GM21367 (cell line): ENCODE results near the gene AFF4.
"Not testable (repeated sequence)": the region's sequence is repeated elsewhere in the genome, so short reads cannot be mapped to it uniquely, and the experiment has no call there.

Source experiments
- ATAC-seq: cut with Tn5 transposase; IDR thresholded peaks from one replicate; pipeline ENCODE4 v1.9.1; 2021; ENCODE audit not compliant: unreplicated experiment

Gene AFF4

DNA sequence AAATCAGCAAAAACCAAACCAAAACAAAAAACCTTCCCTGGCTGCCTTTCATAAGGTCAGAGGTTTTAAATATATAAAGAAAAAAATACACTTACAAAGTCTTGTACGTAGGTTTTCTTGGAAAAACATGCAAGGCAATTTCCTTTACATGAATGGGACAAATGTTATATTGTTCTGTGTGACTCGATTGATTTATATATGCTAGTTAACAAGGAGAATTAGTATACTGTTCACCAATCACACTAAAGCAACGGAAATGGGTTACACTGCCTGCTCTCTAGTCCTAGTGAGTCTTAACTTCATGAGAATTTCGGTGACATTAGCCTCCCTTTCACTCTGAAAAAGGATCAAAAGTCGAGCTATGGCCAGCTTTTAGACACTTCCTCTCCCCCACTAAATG, 102.7 kb downstream of the AFF4 start:
- no peak for ATAC-seq

DNA sequence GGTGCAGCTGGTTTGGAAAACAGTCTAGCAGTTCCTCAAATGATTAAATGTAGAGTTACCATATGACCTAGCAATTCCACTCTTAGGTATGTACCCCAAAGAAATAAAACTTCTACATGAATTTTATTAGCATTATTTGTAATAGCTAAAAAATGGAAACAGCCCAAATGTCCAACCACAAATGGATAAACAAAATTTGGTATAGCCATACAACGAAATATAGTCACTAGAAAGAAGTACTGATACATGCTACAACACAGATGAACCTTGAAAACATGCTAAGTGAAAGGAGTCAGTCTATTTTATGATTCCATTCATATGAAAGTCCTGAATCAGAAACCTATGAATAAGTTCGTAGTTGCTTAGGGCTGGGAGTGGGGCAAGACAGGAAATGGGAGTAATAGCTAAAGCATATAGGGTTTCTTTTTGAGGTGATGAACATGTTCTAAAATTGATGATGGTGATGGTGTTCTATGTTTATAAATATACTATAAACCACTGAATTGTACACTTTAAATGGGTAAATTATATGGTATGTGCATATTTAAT, 103.5 kb downstream of the AFF4 start:
- no peak for ATAC-seq

GRCh38 chr5:132856011-132856410, 107.4 kb downstream of the AFF4 start:
- ATAC-seq: no peak

DNA sequence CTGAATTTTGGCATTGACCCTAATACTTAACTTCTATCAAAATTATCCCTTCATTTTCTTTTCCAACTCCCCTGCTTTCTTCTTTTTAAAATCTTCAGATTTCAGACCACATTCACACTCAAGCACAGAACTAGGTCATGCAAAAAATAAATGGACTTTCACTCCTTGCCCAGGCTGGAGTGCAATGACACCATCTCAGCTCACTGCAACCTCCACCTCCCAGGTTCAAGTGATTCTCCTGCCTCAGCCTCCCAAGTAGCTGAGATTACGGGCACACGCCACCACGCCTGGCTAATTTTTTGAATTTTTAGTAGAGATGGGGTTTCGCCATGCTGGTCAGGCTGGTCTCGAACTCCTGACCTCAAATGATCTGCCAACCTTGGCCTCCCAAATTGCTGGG, 108.4 kb downstream of the AFF4 start:
- not testable (repeated sequence) for ATAC-seq

- no peak for ATAC-seq
Observed at GRCh38 chr5:132854301-132854700, 109.1 kb downstream of the AFF4 start.

DNA sequence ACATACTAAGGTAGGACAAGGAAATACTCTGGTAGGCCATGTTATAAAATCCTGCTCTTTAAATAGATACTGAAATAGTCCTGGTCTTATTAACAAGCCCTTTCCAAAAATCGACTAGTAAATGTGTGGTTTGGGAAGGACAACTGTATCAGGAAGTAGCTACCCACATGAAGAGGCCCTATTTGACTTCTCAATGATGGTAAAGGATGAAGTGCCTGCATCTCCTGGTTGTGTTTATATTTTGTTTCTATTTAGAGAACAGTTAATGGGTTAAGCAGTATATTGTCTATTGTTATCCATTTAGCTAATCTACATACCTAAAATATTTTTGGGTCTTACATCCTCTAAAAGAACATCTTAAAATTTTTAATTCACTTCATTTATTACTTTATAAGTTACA, 109.6 kb downstream of the AFF4 start:
- ATAC-seq: no peak

- ATAC-seq: no peak
Observed at GRCh38 chr5:132853323-132853722, 110.1 kb downstream of the AFF4 start.

GRCh38 chr5:132850066-132850465, 113.4 kb downstream of the AFF4 start:
- no peak for ATAC-seq

DNA sequence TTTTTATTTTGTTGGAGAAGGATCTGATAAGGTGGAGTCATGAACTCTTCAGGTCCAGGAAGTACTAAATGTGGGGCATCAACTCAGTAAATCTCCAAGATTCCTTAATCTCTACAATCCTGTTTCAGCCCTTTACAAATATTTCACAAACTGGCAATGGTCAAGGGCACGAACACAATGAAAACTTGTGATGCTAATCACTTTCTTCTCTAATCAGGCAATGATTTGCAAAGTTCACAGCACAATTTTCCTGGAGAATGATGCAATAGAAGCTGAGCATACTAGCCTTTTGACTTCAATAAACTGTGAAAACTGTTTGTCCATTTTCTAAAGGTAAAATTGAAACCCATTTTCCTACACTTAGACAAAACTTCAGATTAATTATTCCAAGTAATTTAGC, 114.1 kb downstream of the AFF4 start:
- no peak for ATAC-seq

DNA sequence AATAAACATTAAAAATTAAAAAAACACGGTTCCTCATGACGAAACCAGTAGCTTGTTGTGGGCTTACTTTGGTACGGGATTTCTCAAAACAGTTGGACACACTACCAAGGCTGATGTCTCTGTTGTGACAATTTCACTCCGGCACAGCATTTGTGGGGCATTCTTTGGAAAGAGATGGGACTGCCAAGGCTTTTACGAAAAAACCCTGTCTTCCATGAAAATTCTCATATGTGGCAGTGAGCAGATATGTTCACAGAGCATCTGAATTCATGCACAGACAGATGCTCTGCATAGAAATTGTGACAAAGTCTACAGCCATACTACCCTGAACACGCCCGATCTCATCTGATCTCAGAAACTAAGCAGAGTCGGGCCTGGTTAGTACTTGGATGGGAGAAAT, 115.2 kb downstream of the AFF4 start:
- ATAC-seq: no peak

- no peak for ATAC-seq
Observed at GRCh38 chr5:132841305-132841704, 122.1 kb downstream of the AFF4 start.

GRCh38 chr5:132840896-132841295, 122.5 kb downstream of the AFF4 start:
- ATAC-seq: no peak

GRCh38 chr5:132840313-132840712, 123.1 kb downstream of the AFF4 start:
- ATAC-seq: no peak

DNA sequence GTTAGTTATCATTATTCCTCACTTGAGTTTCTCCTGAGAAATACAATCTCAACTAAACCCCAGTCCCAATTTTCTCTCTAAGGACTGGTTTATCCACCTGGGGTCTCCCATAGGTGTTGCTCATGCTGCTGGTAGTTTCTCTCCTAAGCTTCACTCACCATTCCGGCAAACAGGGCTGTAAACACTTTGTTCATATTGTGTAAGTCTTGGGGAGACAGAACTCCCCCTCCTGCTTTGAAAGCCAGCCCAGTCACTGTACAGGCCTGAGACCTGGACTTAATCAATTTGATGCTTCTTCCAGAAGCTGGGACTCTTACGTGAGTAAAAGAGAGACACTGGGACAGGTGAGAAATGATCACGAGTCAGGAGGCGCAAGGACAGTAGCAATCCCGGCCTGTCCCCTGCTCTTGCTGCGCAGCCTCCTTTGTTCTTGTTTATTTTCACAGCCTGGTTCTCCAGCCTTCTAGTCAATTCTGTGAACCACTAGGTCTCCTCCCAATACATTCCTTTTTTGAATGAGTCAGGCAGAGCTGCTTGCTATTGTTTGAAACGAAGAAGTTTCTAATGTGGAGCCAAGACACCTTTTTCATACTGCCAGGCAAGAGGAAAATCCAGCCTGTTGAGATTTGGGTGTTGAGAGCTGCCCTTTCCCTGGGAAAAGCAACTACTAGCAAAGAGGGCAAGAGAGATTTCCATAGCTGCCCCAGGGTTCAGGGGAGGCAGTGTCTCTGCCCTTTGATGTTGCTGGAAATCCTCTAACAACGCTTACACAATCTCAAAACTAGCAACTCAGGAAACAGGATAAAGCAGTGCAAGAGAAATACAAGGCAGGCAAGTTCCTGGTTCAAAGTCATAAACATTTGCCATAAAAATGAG, 123.8 kb downstream of the AFF4 start:
- ATAC-seq: no peak

GRCh38 chr5:132838516-132839282, 124.7 kb downstream of the AFF4 start:
- no peak for ATAC-seq

DNA sequence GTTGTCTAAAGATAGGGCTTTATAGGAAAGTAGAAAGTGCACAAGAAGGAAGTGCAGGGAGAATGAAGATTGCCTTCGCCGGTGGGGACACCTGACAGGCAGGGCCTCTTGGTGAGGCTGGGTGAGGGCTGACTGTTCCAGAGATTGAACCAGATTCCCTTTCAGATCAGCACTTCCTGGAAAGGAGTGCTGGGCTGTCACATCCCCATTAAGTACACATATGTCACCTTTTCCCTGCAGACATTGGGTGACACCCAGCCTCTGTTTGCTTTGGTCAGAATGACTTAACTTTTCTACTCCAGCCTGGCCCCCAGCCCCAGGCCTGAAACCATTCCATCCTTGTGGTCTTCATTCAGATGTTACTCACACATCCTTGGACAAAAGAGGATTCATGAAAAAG, 125.6 kb downstream of the AFF4 start:
- no peak for ATAC-seq

GRCh38 chr5:132836852-132837251, 126.6 kb downstream of the AFF4 start:
- no peak for ATAC-seq

DNA sequence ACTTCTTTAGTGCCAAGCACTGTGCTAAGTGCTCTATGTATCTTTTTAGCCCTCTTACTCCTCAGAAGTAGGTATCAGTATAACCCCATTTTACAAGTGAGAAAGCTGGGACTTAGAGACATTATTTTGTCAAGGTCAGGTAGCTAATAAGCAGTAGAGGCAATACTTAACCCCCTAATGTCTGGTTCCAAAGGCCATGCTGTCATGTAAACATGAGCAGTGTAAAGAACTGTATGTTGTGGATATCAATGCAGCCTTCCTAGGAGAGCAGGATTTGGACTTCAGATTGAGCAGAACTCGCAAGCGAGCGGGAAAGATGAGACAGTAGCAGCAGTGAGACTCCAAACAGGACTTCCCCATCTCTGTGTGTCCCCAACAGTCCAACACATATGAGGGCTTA, 129.4 kb downstream of the AFF4 start:
- ATAC-seq: no peak

DNA sequence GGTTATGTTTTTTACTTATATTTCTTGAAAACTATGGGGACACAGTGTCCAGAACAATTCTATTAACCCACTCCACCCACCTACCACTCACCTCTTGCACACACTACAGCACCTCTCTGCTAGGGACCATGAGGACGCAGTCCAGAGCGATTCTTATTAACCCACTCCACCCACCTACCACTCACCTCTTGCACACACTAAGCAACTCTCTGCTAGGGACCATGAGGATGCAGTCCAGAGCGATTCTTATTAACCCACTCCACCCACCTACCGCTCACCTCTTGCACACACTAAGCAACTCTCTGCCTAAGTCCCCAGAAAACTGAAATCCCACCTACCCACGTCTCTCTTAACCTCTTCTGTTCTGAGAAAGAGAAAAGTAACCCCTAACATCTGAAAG, 130.8 kb downstream of the AFF4 start:
- no peak for ATAC-seq

DNA sequence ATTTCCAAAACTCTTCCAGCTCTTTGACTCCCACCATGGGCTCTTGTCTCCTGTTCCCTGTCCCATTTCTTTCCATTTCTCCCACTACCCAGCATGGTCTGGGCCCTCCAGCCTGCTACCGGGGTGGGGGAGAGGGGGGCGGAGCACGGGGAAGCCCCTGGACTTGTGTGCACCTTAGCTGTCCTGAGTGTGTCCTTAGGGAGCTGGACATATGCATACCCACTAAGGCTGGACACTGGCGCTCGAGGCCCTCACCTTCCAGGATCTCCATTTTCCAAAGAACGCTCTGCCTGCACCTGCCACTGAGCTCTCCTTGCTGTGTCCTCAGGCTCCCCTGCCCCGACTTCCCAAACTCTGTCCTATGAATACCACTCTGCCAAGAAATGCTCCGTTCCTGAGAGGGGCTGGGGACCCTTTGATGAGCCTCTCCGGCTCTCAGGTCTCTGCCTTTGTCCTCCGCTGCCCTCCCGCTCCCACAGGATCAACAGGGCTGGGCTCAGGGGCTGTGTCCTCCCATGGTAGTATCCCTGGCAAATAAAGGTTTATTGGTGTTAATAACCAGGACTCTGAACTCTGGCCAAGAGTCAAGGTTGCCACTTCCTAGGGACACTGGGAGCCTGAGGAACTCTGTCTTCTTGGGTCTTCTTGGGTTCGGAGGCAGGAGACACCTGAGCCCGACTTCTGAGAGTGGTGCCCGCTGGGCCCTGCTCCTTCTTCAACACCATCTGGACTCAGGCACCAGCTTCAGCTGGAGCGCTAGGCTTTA, 132.2 kb downstream of the AFF4 start:
- ATAC-seq: no peak

GRCh38 chr5:132830436-132831094, 132.9 kb downstream of the AFF4 start, which contains the start of gene SHROOM1:
Gene SHROOM1, minus strand, starts transcription at chr5:132830647. Its CDS starts 4,507 bp downstream, at chr5:132826140.
- ATAC-seq: peak; percentile 61
